Measurements from ENCODE around the gene ST3GAL2. TPM values are rescaled to one million over a fixed set of nuclear protein-coding genes. Genes with fewer than 3 reads are reported as not detected.
"Not testable (repeated sequence)": the region's sequence is repeated elsewhere in the genome, so short reads cannot be mapped to it uniquely, and the experiment has no call there.

ST3GAL2 gene
- total RNA-seq, 1 experiment from 2014 or later, result 9.7 TPM

GRCh38 chr16:70455910-70456309 is 17.0 kb upstream of the ST3GAL2 start:
- H3K36me3 Mint-ChIP-seq (ENCODE audit: insufficient read depth, unreplicated experiment), result peaks cover 17% of the 10 kb centered on the region
- no peak overlapping the region for H3K27ac Mint-ChIP-seq (ENCODE audit: unreplicated experiment)
- CTCF ChIA-PET, result interaction anchor here (0.6 to 1.6 kb wide), 2 partner anchors 18 to 54 kb away, joined by 3 to 4 read pairs; partner anchors contain the start of gene ST3GAL2
- H3K4me1 Mint-ChIP-seq (ENCODE audit: low read depth, unreplicated experiment), result peaks cover 9% of the 10 kb centered on the region
- no peak for DNase-seq
- BruUV-seq (replicated peaks), result no TSS peak
- H3K9me3 Mint-ChIP-seq (ENCODE audit: low read depth, unreplicated experiment), result no peaks in the 10 kb centered on the region
- no peak for TF ChIP-seq CTCF (IDR thresholded peaks at IDR 0.05; ENCODE audit: unreplicated experiment)
- intact Hi-C loops (cut with micrococcal nuclease; ENCODE audit: unreplicated experiment), result loop anchor here (2.0 kb wide), 1 partner anchor 75 kb away; no protein-coding TSS in a partner anchor
- no peak overlapping the region for H3K4me3 Mint-ChIP-seq (ENCODE audit: low read depth, unreplicated experiment)
- no peaks in the 10 kb centered on the region for H3K27me3 Mint-ChIP-seq (ENCODE audit: unreplicated experiment)

- H3K36me3 Mint-ChIP-seq (ENCODE audit: insufficient read depth, unreplicated experiment), result peaks cover 17% of the 10 kb centered on the region
- no peaks in the 10 kb centered on the region for H3K9me3 Mint-ChIP-seq (ENCODE audit: low read depth, unreplicated experiment)
- H3K4me1 Mint-ChIP-seq (ENCODE audit: low read depth, unreplicated experiment), result peaks cover 9% of the 10 kb centered on the region
- CTCF ChIA-PET, result interaction anchor here (0.5 to 2.3 kb wide), 8 partner anchors 8 to 1213 kb away, joined by 3 to 11 read pairs (median 4); partner anchors contain the start of gene ST3GAL2
- intact Hi-C loops (cut with micrococcal nuclease; ENCODE audit: unreplicated experiment), result loop anchor here (2.0 kb wide), 1 partner anchor 74 kb away; no protein-coding TSS in a partner anchor
- TF ChIP-seq CTCF (IDR thresholded peaks at IDR 0.05; ENCODE audit: unreplicated experiment), result no peak
- H3K27me3 Mint-ChIP-seq (ENCODE audit: unreplicated experiment), result no peaks in the 10 kb centered on the region
- H3K27ac Mint-ChIP-seq (ENCODE audit: unreplicated experiment), result peak within 1 kb of the TSS; percentile 70
- DNase-seq, result peak; percentile 76
- BruUV-seq (replicated peaks), result no TSS peak
- H3K4me3 Mint-ChIP-seq (ENCODE audit: low read depth, unreplicated experiment), result peak within 1 kb of the TSS; percentile 99
These were observed 15.5 kb upstream of the ST3GAL2 start, which contains the start of gene FCSK for GRCh38 chr16:70454222-70455034. Gene FCSK, plus strand, starts transcription at chr16:70454595. Its CDS starts 8,596 bp downstream, at chr16:70463191.

GRCh38 chr16:70453892-70454221 is 15.0 kb upstream of the ST3GAL2 start:
- H3K27ac Mint-ChIP-seq (ENCODE audit: unreplicated experiment), result peak overlapping the region; percentile 70
- intact Hi-C loops (cut with micrococcal nuclease; ENCODE audit: unreplicated experiment), result loop anchor here (1.0 to 2.0 kb wide), 2 partner anchors 26 to 73 kb away; no protein-coding TSS in a partner anchor
- CTCF ChIA-PET, result interaction anchor here (0.5 to 2.3 kb wide), 6 partner anchors 8 to 1214 kb away, joined by 3 to 11 read pairs (median 4); partner anchors contain the start of gene ST3GAL2
- H3K4me3 Mint-ChIP-seq (ENCODE audit: low read depth, unreplicated experiment), result peak overlapping the region; percentile 99
- no peaks in the 10 kb centered on the region for H3K27me3 Mint-ChIP-seq (ENCODE audit: unreplicated experiment)
- no peak for TF ChIP-seq CTCF (IDR thresholded peaks at IDR 0.05; ENCODE audit: unreplicated experiment)
- H3K4me1 Mint-ChIP-seq (ENCODE audit: low read depth, unreplicated experiment), result peaks cover 9% of the 10 kb centered on the region
- peaks cover 17% of the 10 kb centered on the region for H3K36me3 Mint-ChIP-seq (ENCODE audit: insufficient read depth, unreplicated experiment)
- H3K9me3 Mint-ChIP-seq (ENCODE audit: low read depth, unreplicated experiment), result no peaks in the 10 kb centered on the region
- no TSS peak for BruUV-seq (replicated peaks)
- peak; percentile 28 for DNase-seq

GRCh38 chr16:70453117-70453891 is 14.4 kb upstream of the ST3GAL2 start:
- no peak for TF ChIP-seq CTCF (IDR thresholded peaks at IDR 0.05; ENCODE audit: unreplicated experiment)
- Mint-ChIP-seq H3K27me3 (ENCODE audit: unreplicated experiment) (no peaks in the 10 kb centered on the region), H3K36me3 (ENCODE audit: insufficient read depth, unreplicated experiment) (peaks cover 17% of the 10 kb centered on the region), H3K27ac (ENCODE audit: unreplicated experiment) (peak overlapping the region; percentile 70), H3K9me3 (ENCODE audit: low read depth, unreplicated experiment) (no peaks in the 10 kb centered on the region), H3K4me3 (ENCODE audit: low read depth, unreplicated experiment) (peak overlapping the region; percentile 99), H3K4me1 (ENCODE audit: low read depth, unreplicated experiment) (peaks cover 9% of the 10 kb centered on the region)
- DNase-seq, result no peak
- no TSS peak for BruUV-seq (replicated peaks)
- intact Hi-C loops (cut with micrococcal nuclease; ENCODE audit: unreplicated experiment), result loop anchor here (1.0 kb wide), 1 partner anchor 25 kb away; no protein-coding TSS in a partner anchor
- CTCF ChIA-PET, result interaction anchor here (0.5 to 2.3 kb wide), 4 partner anchors 14 to 92 kb away, joined by 3 to 11 read pairs (median 5); partner anchors contain the start of gene ST3GAL2

- DNase-seq; H3K9me3 Mint-ChIP-seq (ENCODE audit: low read depth, unreplicated experiment); intact Hi-C loops (cut with micrococcal nuclease; ENCODE audit: unreplicated experiment); H3K4me3 Mint-ChIP-seq (ENCODE audit: low read depth, unreplicated experiment); H3K27ac Mint-ChIP-seq (ENCODE audit: unreplicated experiment); H3K27me3 Mint-ChIP-seq (ENCODE audit: unreplicated experiment); BruUV-seq (replicated peaks): not testable (repeated sequence)
- Mint-ChIP-seq H3K36me3 (ENCODE audit: insufficient read depth, unreplicated experiment) (peaks cover 17% of the 10 kb centered on the region), H3K4me1 (ENCODE audit: low read depth, unreplicated experiment) (peaks cover 17% of the 10 kb centered on the region)
- CTCF ChIA-PET, result interaction anchor here (0.9 to 1.0 kb wide), 2 partner anchors 20 to 105 kb away, joined by 3 to 9 read pairs; partner anchors contain the start of gene DDX19A
These were observed 12.1 kb upstream of the ST3GAL2 start for GRCh38 chr16:70451004-70451340.
